Measurements from ENCODE around the gene TTF1. TPM values are rescaled to one million over a fixed set of nuclear protein-coding genes. Genes with fewer than 3 reads are reported as not detected.

The TTF1 gene
- total and polyA plus RNA-seq, 9 of the 15 experiments (the other 6 are each of a cell fraction or from before 2014, with no cell fraction given), result 9.0 to 18.5 (median 15.8) TPM

Small RNA genes within 50 kb of the gene (small RNA-seq; reads per million reads assigned to genes)
- 0.26 reads per million for gene RNU5D-2P

Other genes with a start within 250 kb of the TTF1 start
- not detected in 2 replicates for gene NTNG2, start 244.8 kb downstream of the TTF1 start, total RNA-seq (2014; rRNA removed)
- not detected in 2 replicates for gene NTNG2, start 244.8 kb downstream of the TTF1 start, total RNA-seq (2014; rRNA removed; fragmentation: Illumina TruSeq; extraction: Trizol)
- not detected in 2 replicates for gene NTNG2, start 244.8 kb downstream of the TTF1 start, total RNA-seq (2015; rRNA removed; fragmentation: Illumina TruSeq; extraction: Trizol)
- 0.09 and 0.42 TPM in 2 replicates for gene NTNG2, start 244.8 kb downstream of the TTF1 start, total RNA-seq (2021)
- 0.11 TPM in 1 of 2 replicates, not detected in the other for gene NTNG2, start 244.8 kb downstream of the TTF1 start, polyA plus RNA-seq (2011; rRNA removed)
- not detected in 2 replicates for gene NTNG2, start 244.8 kb downstream of the TTF1 start, polyA plus RNA-seq (2014; fragmentation: Illumina TruSeq; extraction: Trizol)
- gene NTNG2, start 244.8 kb downstream of the TTF1 start, polyA plus RNA-seq (2014; fragmentation: Nextera tagmentation; extraction: Ambion mirVana), result not detected
- gene NTNG2, start 244.8 kb downstream of the TTF1 start, polyA plus RNA-seq (2014; rRNA removed), result 0.01 TPM in 1 of 2 replicates, not detected in the other
- gene SETX, start 51.9 kb downstream of the TTF1 start, total RNA-seq (2014; rRNA removed), result 27.0 and 28.8 TPM in 2 replicates
- gene SETX, start 51.9 kb downstream of the TTF1 start, total RNA-seq (2014; rRNA removed; fragmentation: Illumina TruSeq; extraction: Trizol), result 45.7 and 53.6 TPM in 2 replicates
- 42.9 and 44.0 TPM in 2 replicates for gene SETX, start 51.9 kb downstream of the TTF1 start, total RNA-seq (2015; rRNA removed; fragmentation: Illumina TruSeq; extraction: Trizol)
- 26.0 and 28.7 TPM in 2 replicates for gene SETX, start 51.9 kb downstream of the TTF1 start, total RNA-seq (2021)
- 21.5 and 29.3 TPM in 2 replicates for gene SETX, start 51.9 kb downstream of the TTF1 start, polyA plus RNA-seq (2011; rRNA removed)
- gene SETX, start 51.9 kb downstream of the TTF1 start, polyA plus RNA-seq (2014; fragmentation: Illumina TruSeq; extraction: Trizol), result 21.8 and 25.1 TPM in 2 replicates
- gene SETX, start 51.9 kb downstream of the TTF1 start, polyA plus RNA-seq (2014; fragmentation: Nextera tagmentation; extraction: Ambion mirVana), result 10 to 100 TPM in 1 of 2 experiments, 1 to 10 TPM in 1; 8.7 to 11.5 TPM
- 16.4 and 18.6 TPM in 2 replicates for gene SETX, start 51.9 kb downstream of the TTF1 start, polyA plus RNA-seq (2014; rRNA removed)
- not detected in 2 replicates for gene CFAP77, start 3.4 kb upstream of the TTF1 start, total RNA-seq (2014; rRNA removed)
- not detected in 2 replicates for gene CFAP77, start 3.4 kb upstream of the TTF1 start, total RNA-seq (2014; rRNA removed; fragmentation: Illumina TruSeq; extraction: Trizol)
- gene CFAP77, start 3.4 kb upstream of the TTF1 start, total RNA-seq (2015; rRNA removed; fragmentation: Illumina TruSeq; extraction: Trizol), result not detected in 2 replicates
- not detected in 2 replicates for gene CFAP77, start 3.4 kb upstream of the TTF1 start, total RNA-seq (2021)
- not detected in 2 replicates for gene CFAP77, start 3.4 kb upstream of the TTF1 start, polyA plus RNA-seq (2011; rRNA removed)
- not detected in 2 replicates for gene CFAP77, start 3.4 kb upstream of the TTF1 start, polyA plus RNA-seq (2014; fragmentation: Illumina TruSeq; extraction: Trizol)
- not detected for gene CFAP77, start 3.4 kb upstream of the TTF1 start, polyA plus RNA-seq (2014; fragmentation: Nextera tagmentation; extraction: Ambion mirVana)
- gene CFAP77, start 3.4 kb upstream of the TTF1 start, polyA plus RNA-seq (2014; rRNA removed), result not detected in 2 replicates
- gene BARHL1, start 175.8 kb upstream of the TTF1 start, total RNA-seq (2014; rRNA removed), result not detected in 2 replicates
- gene BARHL1, start 175.8 kb upstream of the TTF1 start, total RNA-seq (2014; rRNA removed; fragmentation: Illumina TruSeq; extraction: Trizol), result not detected in 2 replicates
- gene BARHL1, start 175.8 kb upstream of the TTF1 start, total RNA-seq (2015; rRNA removed; fragmentation: Illumina TruSeq; extraction: Trizol), result not detected in 2 replicates
- gene BARHL1, start 175.8 kb upstream of the TTF1 start, total RNA-seq (2021), result not detected in 2 replicates
- gene BARHL1, start 175.8 kb upstream of the TTF1 start, polyA plus RNA-seq (2011; rRNA removed), result not detected in 2 replicates
- not detected in 2 replicates for gene BARHL1, start 175.8 kb upstream of the TTF1 start, polyA plus RNA-seq (2014; fragmentation: Illumina TruSeq; extraction: Trizol)
- gene BARHL1, start 175.8 kb upstream of the TTF1 start, polyA plus RNA-seq (2014; fragmentation: Nextera tagmentation; extraction: Ambion mirVana), result not detected
- gene BARHL1, start 175.8 kb upstream of the TTF1 start, polyA plus RNA-seq (2014; rRNA removed), result not detected in 2 replicates

Data from K562 (cell line).